CD4-positive, alpha-beta T cell treated with Interleukin-4 for 4 hours (primary cell): Measurements from ENCODE around the gene SLC46A1.
A peak's percentile ranks its signal among the peaks of the same experiment; 100 is the strongest.
"Not testable (repeated sequence)": the region's sequence is repeated elsewhere in the genome, so short reads cannot be mapped to it uniquely, and the experiment has no call there.

Experiments used
- DNase-seq: peaks from one replicate; pipeline ENCODE4 v3.0.0-alpha.2; 2020

SLC46A1 gene

DNA sequence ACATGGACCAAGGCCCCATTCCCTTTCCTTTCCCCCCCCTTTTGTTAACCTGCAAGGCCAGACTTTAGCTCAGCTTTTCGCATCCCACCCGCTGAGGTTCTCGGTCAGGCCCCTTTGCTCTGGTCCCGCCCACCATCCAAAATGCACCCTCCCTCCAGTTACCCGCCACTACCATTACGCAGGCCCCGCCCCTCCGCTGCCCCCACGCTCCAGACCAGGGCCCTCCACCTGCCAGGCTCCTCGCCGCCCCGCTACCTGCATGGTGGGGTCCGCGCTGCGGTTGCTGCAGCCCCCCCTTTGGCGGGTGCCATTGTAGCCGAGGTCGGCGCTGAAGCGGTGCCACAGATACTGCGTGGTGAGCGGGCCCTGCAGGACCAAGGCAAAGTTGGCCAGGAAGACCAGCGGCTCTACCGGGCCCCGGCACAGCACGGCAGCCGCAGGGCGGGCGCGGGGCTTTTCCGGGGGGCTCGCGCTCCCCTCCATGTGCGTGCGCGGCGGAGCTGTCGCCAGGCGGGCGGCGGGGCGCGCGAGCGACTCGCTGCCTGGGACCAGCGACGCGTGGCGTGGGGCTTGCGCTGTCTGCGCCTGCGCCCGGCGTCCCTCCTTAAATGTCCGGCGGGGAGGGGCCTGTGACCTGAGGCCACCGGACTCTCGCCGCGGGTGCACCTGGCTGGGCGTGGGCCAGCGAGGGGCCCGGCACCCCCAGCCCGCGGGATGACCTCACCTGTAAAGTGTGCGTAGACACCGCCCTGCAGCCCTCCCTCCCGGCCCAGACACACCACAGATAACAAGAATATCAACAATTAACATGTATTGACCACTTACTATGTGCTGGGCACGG, at the start of gene SLC46A1:
SLC46A1 (minus strand) TSS at position 581 of the 841 bp plus-strand sequence; CDS start at position 483, 98 bp downstream.
- peak; percentile 4 for DNase-seq

DNA sequence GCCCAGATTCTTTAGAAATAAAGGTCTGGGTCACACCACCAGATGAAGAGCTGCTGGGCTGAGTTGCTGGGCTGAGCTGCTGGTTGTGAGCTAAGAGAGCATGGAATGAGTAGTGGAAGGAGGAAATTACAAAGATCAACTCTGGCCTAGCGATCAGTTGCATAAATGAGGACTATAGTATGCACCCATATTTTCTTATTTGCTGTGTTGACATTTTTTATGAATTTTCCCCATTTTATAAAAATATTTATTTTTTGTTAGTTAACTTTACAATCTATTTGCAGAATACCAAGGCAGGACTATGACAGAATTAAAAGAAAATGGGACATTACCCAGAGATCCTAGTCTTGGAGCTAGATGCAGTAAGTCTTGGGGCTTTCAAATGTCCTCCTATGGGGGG, 43.8 kb upstream of the SLC46A1 start:
- DNase-seq = no peak

DNA sequence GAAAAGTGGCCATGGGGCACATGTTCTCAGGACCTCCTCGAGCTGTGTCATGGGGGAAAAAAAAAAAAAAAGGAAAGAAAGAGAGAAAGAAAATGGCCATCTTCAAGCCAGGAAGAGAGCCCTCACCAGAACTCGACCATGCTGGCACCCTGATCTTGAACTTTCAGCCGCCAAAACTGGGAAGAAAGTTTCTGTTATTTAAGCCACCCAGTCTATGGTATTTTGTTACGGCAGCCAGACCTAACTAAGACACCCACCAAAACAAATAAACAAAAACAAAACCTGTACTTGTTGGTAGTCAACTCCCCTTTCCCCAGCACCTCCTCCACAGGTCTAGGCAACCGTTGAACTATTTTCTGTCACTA, 41.4 kb upstream of the SLC46A1 start:
- no peak for DNase-seq

DNA sequence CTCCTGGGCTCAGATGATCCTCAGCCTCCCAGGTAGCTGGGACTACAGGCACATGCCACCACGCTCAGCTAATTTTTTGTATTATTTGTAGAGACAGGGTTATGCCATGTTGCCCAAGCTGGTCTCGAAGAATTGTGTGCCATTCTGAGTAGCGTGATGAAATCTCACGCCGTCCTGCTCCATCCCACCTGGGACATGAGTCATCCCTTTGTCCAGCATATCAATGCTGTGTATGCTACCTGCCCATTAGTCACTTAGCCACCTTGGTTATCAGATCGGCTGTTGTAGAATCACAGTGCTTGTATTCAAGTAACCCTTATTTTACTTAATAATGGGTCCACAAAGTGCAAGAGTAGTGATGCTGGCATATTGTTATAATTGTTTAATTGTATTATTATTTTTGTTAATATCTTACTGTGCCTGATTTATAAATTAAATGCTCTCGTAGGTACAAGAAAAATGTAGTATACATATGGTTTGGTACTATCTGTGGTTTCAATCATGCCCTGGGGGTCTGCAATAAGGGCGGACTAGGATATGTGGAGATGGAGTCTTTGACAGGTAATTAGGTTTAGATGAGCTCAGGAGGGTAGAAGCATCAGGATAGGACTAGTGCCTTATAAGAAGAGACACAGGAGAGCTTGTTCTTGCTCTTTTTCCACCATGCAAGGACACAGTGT, 40.8 kb upstream of the SLC46A1 start:
- DNase-seq = no peak

DNA sequence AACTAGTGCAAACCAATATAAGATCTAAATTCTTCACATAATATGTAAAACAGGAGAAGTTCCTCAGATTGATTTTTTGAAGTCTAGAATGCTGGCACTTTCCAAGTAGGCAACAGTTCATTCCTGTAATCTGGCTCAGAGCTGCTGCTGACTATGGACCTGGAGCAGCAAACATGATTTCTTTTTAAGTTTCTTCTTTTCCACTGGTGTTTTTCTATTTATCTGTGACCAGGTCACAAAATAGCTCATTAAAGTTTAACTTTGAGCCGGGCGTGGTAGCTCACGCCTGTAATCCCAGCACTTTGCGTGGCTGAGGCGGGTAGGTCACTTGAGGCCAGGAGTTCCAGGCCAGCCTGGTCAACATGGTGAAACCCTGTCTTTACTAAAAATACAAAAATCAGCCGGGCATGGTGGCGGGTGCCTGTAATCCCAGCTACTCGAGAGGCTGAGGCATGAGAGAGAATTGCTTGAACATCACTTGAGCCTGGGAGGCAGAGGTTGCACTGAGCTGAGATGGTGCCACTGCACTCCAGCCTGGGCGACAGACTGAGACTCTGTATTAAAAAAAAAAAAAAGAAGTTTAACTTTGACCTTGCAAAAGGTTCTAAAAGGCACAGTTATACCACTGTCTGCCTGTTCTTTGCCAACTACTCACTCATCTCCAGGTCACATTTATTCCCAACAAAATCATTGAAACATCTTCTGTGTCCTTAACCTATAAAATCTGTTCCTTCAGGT, 38.1 kb upstream of the SLC46A1 start:
- DNase-seq = no peak

DNA sequence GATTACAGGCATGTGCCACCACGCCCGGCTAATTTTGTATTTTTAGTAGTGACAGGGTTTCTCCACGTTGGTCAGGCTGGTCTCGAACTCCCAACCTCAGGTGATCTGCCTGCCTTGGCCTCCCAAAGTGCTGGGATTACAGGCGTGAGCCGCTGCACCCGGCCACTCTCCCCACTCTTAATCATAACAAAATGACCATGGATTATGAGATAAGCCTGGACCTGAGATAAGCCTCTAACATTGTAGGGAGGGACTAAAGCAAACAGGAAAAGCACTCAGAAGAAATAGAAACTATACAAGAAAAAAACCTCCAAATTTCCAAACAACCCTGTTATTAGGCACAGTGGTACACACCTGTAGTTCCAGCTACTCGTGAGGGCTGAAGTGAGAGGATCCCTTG, 28.3 kb upstream of the SLC46A1 start:
- DNase-seq = not testable (repeated sequence)

DNA sequence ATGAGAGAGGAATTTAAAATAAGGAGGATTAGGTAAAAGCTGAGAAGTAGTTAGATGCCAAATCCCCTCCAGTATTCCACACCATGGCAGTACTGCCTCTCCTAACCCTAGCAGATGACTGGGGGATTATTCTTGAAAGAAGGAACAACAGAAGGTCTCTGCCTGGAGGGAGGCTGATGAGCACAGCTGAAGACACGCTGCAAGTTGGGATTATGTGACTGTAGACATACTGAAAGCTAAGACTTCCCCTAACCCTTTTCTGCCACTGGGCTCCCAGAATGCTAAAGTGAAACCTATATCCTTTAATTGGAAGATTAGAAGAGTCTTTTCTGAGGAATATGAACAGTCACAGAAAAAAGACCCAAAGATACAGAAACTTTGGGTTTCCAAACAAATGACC, 27.7 kb upstream of the SLC46A1 start:
- no peak for DNase-seq

DNA sequence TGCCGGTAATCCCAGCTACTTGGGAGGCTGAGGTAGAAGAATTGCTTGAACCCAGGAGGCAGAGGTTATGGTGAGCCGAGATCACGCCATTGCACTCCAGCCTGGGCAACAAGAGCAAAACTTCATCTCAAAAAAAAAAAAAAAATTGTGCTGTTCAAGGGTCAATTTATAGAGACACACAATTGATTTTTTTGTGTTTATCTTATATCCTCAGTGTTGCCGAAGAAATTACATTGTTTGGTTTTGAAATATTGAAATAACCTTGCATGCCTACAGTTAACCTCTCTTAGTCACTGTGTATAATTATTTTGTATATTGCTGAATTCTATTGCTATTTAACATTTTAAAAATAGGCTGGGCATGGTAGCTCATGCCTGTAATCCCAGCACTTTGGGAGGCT, 22.0 kb upstream of the SLC46A1 start:
- not testable (repeated sequence) for DNase-seq

DNA sequence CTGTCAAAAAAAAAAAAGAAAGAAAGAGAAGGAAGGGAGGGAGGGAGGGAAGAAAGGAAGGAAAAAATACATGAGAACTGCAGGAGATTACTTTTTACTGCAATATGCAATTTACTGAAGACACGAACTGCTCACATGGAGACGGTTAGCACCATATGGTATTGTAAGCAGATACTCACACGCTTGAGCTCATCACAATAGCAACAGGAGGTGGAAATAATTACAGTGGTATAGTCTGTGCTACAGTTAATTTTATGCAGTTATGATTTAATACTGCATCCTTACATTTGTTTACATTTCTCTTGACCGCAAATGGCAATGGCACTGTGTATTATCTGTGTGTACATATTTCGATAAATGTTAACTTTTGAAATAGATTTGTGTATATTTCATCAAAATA, 21.4 kb upstream of the SLC46A1 start:
- no peak for DNase-seq

DNA sequence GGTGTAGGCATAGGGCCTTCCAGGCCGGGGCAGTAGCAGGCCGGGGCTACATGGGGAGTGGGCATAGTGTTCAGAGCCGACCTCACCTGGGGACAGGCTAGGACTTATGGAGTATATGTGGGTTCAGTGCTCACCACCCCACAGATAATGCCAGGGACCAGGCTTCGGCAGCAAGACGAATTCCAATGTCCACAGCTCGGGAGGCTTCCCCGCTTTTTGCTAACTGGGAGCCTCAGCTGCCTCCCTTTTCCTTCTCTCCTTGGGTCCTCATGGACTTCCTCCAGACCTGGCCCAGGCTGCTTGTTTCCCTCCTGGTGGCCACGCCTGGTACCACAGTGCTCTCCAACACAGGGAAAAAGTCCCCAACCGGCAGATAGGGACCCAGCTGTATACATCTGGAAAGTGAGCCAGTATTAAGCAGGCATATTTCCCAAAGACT, 20.1 kb upstream of the SLC46A1 start:
- no peak for DNase-seq

DNA sequence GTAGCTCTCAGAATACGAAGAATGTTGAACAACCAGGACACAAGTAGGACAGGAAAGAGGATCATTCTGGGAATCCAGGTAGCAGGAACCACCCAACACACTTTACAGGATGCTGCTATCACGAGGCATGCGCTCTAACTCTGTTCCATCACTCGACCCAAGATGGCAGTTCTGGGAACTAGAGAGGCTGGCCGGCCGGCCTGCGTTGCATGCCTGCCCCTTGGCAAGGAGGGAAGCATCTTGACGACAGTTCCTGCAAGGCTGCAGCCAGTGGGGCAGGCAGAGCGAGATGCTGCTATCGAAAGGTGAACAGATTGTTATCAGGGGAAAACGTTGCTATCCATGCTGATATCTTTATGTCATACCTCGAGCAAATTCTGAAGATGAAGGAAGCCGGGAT, 19.2 kb upstream of the SLC46A1 start:
- no peak for DNase-seq

DNA sequence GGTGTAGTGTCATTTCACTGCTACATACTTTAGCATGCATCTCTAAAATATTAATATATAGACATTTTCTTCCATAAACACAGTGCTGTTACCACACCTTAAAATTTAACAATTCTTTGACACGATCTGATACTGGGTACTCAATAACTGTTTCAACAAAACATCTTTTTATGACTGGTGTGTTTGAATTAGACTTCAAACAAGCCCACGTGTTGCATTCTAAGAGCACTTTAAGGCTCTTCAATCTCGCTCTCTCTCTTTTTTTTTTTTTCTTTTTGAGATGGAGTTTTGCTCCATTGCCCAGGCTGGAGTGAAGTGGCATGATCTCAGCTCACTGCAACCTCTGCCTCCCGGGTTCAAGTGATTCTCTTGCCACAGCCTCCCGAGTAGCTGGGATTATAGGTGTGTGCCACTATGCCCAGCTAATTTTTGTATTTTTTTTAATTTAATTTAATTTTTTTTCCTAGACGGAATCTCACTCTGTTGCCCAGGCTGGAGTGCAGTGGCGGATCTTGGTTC, 15.8 kb upstream of the SLC46A1 start:
- DNase-seq = no peak

DNA sequence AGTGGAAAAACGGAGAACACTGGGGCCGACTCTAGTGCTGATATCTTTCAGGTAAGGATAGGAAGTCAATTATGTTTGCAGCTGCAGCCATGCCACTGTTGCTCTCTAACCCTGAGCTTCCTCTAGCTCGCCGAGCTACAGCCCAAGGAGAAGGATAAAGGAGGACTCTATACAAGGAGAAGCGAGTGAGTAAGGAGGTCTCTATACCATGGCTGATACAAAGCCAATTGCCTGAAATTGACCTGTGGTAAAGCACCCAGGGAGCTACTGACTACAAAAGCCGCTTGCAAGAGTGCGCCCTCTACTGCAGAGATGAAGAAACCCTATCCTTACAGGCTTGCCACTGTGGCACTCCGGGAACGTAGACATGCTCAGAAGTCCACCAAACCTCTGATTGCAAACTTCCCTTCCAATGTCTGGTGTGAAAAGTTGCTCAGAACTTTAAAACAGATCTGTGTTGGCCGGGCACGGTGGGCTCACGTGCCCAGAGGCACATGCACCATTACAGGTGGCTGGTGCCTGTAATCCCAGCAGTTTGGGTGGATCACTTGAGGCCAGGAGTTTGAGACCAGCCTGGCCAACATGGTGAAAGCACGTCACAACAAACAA, 10.8 kb upstream of the SLC46A1 start:
- peak; percentile 61 for DNase-seq

DNA sequence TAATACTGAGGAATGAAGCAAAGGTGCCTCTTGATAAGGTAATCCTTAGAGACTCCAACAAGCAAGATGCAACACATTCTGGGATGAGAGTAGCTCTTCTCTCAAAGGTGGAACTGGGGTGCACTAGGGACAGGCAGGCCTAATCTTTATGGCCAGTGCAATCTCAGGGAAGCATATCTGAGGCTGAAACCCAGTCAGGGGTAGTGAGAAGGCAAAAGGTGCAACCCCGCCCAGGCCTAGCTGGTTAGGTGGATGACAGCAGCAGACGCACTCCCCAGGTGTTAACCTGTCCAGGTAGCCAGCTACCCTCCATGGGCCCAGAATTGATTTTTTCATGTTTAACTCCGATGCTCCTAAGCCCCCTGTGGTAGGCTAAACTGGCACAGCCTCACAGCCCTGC, 9.9 kb upstream of the SLC46A1 start:
- DNase-seq = no peak

DNA sequence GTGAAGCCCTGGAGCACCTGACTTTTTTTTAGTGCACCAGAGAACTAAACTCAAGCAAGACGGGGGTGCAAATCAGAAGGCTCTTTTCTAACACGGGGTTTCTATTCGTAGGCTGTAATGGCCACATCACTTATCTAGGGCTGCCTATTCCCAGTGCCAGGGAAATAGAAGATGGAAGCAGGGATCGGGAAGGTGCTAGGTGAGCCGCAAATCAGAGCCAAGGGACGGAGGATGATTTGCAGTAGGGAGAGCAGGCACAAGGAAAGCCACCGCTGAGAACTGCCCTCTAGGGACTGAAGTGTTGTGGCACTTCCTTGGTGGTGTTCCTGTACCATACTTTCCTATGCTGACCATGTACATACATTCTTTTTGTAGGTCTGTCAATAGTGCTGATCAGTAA, 7.8 kb upstream of the SLC46A1 start:
- DNase-seq = no peak

DNA sequence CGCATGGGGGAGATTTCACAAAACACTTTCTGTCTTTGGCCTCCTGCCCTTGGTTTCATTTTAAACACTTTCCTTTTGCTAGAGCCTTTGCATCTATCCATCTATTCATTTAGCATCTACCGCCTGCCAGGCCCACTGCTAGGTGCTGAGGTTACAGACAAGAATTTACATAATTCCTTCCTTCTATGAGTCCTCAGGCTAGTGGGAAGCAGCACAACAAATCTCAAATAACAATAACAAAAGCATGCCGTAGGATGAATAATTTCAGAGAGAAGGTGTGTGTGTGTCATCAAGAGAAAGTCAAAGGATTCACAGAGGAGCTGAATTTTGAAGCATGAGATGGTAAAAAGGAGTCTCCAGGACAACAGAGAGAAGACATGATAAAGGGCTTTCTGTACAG, 6.1 kb upstream of the SLC46A1 start:
- no peak for DNase-seq

DNA sequence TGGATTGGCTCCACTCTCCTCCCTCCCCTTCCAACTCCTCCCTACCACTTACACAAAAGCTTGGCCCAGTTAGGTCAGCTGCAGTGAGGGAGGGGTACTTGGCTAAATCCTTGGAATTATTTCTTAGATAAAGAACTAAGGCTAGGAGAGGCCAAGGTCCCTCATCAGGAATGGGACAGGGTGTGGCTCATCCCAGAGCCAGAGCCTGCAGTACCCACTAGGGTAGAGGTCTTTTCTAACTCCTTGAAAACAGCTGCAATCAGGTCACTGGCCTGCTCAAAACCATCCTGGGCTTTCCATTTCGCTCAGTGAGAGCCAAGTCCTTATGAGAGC, 1.9 kb upstream of the SLC46A1 start:
- DNase-seq = no peak

DNA sequence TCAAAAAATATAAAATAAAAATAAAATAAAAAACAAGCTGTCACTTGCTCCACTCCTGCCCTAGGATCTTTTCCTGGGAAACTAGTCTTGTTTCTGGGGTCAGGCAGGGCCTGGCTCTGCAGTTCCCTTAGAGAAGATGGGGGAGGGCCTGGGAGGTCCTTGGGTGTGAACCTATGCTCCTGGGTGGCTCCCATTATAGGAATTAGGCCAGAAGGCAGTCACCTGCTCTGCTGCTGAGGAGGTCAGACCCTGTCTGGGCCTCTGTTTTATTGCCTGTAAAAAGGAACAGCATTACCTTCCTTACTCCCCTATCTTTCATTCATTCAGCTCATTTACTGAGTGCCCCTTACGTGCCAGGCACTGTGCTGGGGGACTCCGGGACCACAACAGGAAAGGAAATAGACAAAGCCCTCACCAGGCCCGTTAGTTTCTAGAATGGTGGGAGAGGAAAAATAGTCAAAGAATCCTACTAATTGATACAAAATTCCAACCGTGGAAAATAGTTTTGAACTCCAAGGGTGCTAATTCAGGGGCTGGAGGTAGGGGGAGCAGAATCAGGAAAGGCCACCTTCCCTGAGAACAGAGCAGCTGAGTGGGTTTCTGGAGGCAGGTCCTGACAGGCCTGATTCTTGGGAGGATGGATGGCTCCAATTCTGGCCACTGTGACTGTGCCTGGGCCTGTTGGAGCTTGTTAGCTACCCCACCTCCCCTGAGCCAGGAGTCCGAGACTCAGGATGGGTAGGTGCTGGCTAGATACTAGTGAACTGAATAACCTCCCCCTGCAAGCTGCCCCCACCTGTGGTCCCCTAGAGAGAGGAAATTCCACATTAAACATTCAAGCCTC, 1.3 kb upstream of the SLC46A1 start:
- no peak for DNase-seq

DNA sequence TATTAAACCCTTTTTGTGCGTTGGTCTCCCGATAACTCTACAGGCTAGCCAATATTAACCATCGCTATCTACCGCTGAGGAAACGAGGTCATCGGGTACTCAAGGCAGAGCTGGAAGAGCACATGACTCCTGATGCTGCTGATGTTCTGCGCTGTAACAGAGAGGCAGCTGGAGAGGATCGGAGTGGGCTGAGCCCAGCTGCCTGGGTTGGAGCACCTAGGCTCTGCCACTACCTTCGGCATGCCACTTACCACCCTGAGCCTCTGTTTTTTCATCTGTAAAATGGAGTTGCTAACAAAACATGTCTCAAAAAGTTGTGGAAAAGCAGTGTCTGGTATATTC, 432 bp upstream of the SLC46A1 start:
- DNase-seq = no peak

DNA sequence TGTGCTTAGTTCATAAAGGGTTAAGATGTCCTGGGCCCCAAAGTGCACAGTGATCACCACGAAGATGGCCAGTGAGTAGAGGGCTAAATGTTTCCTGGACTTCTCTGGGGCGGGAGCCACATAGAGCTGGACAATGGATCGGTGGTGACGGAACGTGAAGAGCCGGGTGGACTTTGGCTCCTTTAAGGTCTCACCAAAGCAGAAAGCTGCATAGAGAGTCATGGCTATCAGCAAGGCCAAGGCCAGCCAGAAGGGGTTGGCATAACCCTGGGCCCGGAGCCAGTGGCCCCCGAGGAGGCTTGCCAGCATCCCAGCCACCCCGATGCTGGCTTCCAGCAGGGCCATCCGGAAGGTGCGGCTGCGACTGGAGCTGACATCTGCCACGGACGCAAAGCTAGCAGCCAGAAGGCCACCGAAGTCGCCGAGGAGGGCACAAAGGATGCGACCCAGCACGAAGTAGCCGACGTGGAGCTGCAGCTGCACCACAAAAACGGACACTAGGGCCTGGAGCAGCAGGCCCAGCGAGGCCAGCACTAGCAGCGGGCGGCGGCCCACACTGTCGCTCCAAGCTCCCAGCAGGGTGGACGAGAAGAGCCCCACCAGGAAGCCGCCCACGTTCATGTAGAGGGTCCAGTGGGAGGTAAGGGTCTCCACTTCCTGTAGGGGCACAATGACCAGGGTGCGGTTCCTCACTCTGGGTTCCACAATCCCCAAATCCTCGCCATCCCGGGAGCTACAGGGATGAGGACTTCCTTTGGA, 1.0 kb downstream of the SLC46A1 start:
- DNase-seq = no peak

DNA sequence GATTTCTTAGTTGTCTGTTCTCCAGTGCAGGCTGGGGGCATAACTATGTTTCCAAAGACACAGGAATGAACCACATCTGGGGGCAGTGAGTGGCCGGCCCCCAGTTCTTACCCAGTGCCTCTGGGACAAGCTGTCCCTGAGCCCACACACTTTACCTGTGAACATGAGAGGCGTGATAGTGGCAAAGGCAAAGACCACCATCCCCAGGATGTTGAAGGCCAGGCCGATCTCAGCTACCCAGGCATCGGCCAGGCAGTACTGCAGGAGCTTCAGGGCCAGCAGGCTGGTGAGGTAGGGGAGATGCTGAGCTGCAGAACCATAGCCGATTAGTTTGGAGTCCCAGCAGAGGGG, 1.6 kb downstream of the SLC46A1 start:
- DNase-seq = no peak

DNA sequence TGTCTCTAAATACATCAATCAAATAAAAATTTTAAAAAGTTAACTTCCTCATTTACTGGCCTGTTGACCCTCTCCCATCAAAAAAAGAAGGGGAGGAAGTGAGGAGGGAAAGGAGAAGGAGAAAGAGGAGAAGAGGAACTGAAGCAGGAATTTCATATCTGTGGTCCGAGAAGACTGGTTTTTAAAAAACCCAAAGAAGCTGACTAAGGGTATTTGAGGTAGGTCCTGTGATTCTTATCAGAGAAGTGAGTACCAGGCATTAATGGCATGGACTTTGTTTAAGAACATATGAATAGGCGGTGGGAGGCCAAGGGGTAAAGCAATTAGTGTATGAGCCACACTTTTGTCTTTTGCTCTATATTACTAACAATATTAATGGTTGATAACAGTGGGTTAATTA, 2.0 kb downstream of the SLC46A1 start:
- DNase-seq = no peak
